ENCODE results near the gene FGF13. TPM values are rescaled to one million over a fixed set of nuclear protein-coding genes. Genes with fewer than 3 reads are reported as not detected.

Gene FGF13
- total and polyA plus RNA-seq, 2 of the 13 experiments (the other 11 are each of a cell fraction or from before 2014, with no cell fraction given) = 0.09 to 0.33 TPM

GRCh38 chrX:138704101-138704500, 7.4 kb downstream of the FGF13 start:
- no peaks in the 10 kb centered on the region for H3K27me3 ChIP-seq (ENCODE audit: control insufficient read depth in 1 of 2, insufficient read depth in 2 of 2, low read length in 2 of 2)
- DNase-seq (ENCODE audit: low spot score) (no peak), ATAC-seq (no peak), FAIRE-seq (no peak)
- H3K4me3 ChIP-seq (replicated peaks in 1 of 3; ENCODE audit: insufficient read depth in 1 of 3, low read depth in 2 of 3, low read length in 3 of 3) = no peak overlapping the region
- no peak overlapping the region for H2AFZ ChIP-seq (ENCODE audit: low read length)
- no peaks in the 10 kb centered on the region for H4K20me1 ChIP-seq (ENCODE audit: insufficient read depth, low read length)
- no peak overlapping the region for H3K4me2 ChIP-seq (ENCODE audit: low read depth, low read length)
- intact Hi-C loops (cut with micrococcal nuclease; ENCODE audit: unreplicated experiment) (no loop called here), in situ Hi-C loops (cut with HindIII; ENCODE audit: extremely low pct_ligation_motif_present, low pct_unique_long_range_greater_than_20kb) (no loop called here)
- 27% methylated on average over 3 of the region's 3 CpGs for WGBS (ENCODE audit: low lambda C conversion rate)
- ChIA-PET CTCF (ENCODE audit: low intra/inter-chr PET ratio, low total read pairs) (no interaction called here), POLR2A (no interaction called here)
- no peak for TF ChIP-seq ZNF205 (CRISPR knock-in tag; IDR thresholded peaks at IDR 0.05)
- TF ChIP-seq EP300 (IDR thresholded peaks at IDR 0.05; ENCODE audit: low read depth in 2 of 2, low read length in 2 of 2) = no peak
- no peak for TF ChIP-seq EP300 (CRISPR knock-in tag; IDR thresholded peaks at IDR 0.05; ENCODE audit: borderline replicate concordance)
- TF ChIP-seq HOXA3 (CRISPR knock-in tag; IDR thresholded peaks at IDR 0.05) = no peak
- TF ChIP-seq PRPF4 (IDR thresholded peaks at IDR 0.05; ENCODE audit: low read depth, low read length, poor library complexity, severe bottlenecking) = no peak
- no peak for TF ChIP-seq ZNF512 (CRISPR knock-in tag; IDR thresholded peaks at IDR 0.05)
- no peak for TF ChIP-seq BRCA1 (CRISPR knock-in tag; IDR thresholded peaks at IDR 0.05)
- TF ChIP-seq ZBTB46 (CRISPR knock-in tag; IDR thresholded peaks at IDR 0.05; ENCODE audit: borderline replicate concordance) = no peak
- no peak for TF ChIP-seq ZNF503 (CRISPR knock-in tag; IDR thresholded peaks at IDR 0.05)
- no peak for TF ChIP-seq HIC2 (CRISPR knock-in tag; IDR thresholded peaks at IDR 0.05; ENCODE audit: low read depth)
- no peak for TF ChIP-seq ZNF160 (CRISPR knock-in tag; IDR thresholded peaks at IDR 0.05)
- no peak for TF ChIP-seq FOXJ3 (CRISPR knock-in tag; IDR thresholded peaks at IDR 0.05; ENCODE audit: borderline replicate concordance)
- no peak for TF ChIP-seq ZNF792 (CRISPR knock-in tag; IDR thresholded peaks at IDR 0.05)
- no peak for TF ChIP-seq BCL3 (CRISPR knock-in tag; IDR thresholded peaks at IDR 0.05)
- no peak for TF ChIP-seq ZNF709 (CRISPR knock-in tag; IDR thresholded peaks at IDR 0.05)
- no peak for TF ChIP-seq ZSCAN12 (CRISPR knock-in tag; IDR thresholded peaks at IDR 0.05)
- no peak for TF ChIP-seq SETDB1 (CRISPR knock-in tag; IDR thresholded peaks at IDR 0.05; ENCODE audit: borderline replicate concordance)
- TF ChIP-seq ETV6 (CRISPR knock-in tag; conservative IDR thresholded peaks at IDR 0.05) = no peak
- no peaks in the 10 kb centered on the region for H3K9me3 ChIP-seq (ENCODE audit: low read length)
- no peak overlapping the region for H3K9ac ChIP-seq (ENCODE audit: insufficient read depth, low read depth, low read length)
- no peaks in the 10 kb centered on the region for H3K4me1 ChIP-seq (ENCODE audit: insufficient read depth, low read length)
- H3K36me3 ChIP-seq (replicated peaks in 1 of 2; ENCODE audit: control insufficient read depth in 1 of 2, insufficient read depth in 2 of 2, low read length in 2 of 2) = no peaks in the 10 kb centered on the region
- H3K27ac ChIP-seq (ENCODE audit: extremely low read length, insufficient read depth, low read length) = no peak overlapping the region
- H3K79me2 ChIP-seq (ENCODE audit: insufficient read depth, low read length) = no peaks in the 10 kb centered on the region
- no TSS peak for BruUV-seq (replicated peaks)

Data from HepG2 (cell line).